Body of pancreas (tissue), 4 donors: ENCODE results near the gene BICRA. TPM values are rescaled to one million over a fixed set of nuclear protein-coding genes. Genes with fewer than 3 reads are reported as not detected.

ENCODE experiments used
- ATAC-seq: fragments of 150-250 bp; one replicate; pipeline ENCODE4 v1.9.1; 2016
- DNase-seq, 4 donors: peaks; one replicate each; pipeline ENCODE4 v3.0.0-alpha.2; 2019
- H3K27ac ChIP-seq, 4 donors: fragments of 200-600 bp; sonication (generic); 1 replicate in 3 of 4; 2 replicates in 1 of 4; pipeline versions ENCODE4 v1.5.1 to v1.6.1; 2016 to 2019; ENCODE audit warnings: mild to moderate bottlenecking in 1 of 4, mixed read lengths in 1 of 4, moderate library complexity in 1 of 4
- H3K27me3 ChIP-seq, 2 donors: fragments of 200-600 bp; sonication (generic); one replicate each; pipeline ENCODE4 v1.6.0; 2016; ENCODE audit warnings: mild to moderate bottlenecking in 1 of 2
- H3K36me3 ChIP-seq, 2 donors: fragments of 200-600 bp; sonication (generic); replicated peaks in 1 of 2; 2 replicates each; pipeline ENCODE4 v1.5.1; 2016; ENCODE audit warnings: low read depth in 2 of 2; ENCODE audit not compliant: insufficient read depth in 1 of 2
- H3K4me1 ChIP-seq: fragments of 200-600 bp; sonication (generic); one replicate; pipeline ENCODE4 v1.6.0; 2016
- H3K4me3 ChIP-seq, 2 donors: fragments of 200-600 bp; sonication (generic); 1 replicate in 1 of 2; 2 replicates in 1 of 2; pipeline ENCODE4 v1.5.1; 2016 to 2019
- H3K9me3 ChIP-seq, 3 donors: fragments of 200-600 bp; sonication (generic); 1 replicate in 2 of 3; 2 replicates in 1 of 3; pipeline ENCODE4 v1.5.1; 2016
- CTCF ChIP-seq, 7 experiments: fragments of 450-650 bp in 4 of 7; fragments of 200-600 bp in 3 of 7; sonication (generic) in 3 of 7; IDR thresholded peaks; one replicate each; pipeline ENCODE4 v1.5.1; 2016 to 2019; ENCODE audit warnings: antibody characterized with exemption in 7 of 7
- POLR2A ChIP-seq, 3 donors: fragments of 450-650 bp; IDR thresholded peaks; one replicate each; pipeline ENCODE4 v1.6.1; 2016; ENCODE audit warnings: antibody characterized with exemption in 3 of 3, mild to moderate bottlenecking in 2 of 3
- WGBS, 2 donors: methylation state at CpG; one replicate each; pipeline ENCODE4 v1.1.5; 2017; 5-methylcytosine and 5-hydroxymethylcytosine counted together
- intact Hi-C: fragments of 100-400 bp; cut with DNase I; formaldehyde crosslinking; loops from one replicate; pipeline ENCODE4 v1.15.1; 2023
- total RNA-seq, 2 donors: library from RNA; depleted of rRNA; stranded (reverse); fragments of >200 nt; gene quantifications; one replicate each; pipeline ENCODE4 v1.1.0, GENCODE V29; 2016

The BICRA gene
- total RNA-seq, 2 donors from 2014 or later, result 2.6 to 26.4 TPM

DNA sequence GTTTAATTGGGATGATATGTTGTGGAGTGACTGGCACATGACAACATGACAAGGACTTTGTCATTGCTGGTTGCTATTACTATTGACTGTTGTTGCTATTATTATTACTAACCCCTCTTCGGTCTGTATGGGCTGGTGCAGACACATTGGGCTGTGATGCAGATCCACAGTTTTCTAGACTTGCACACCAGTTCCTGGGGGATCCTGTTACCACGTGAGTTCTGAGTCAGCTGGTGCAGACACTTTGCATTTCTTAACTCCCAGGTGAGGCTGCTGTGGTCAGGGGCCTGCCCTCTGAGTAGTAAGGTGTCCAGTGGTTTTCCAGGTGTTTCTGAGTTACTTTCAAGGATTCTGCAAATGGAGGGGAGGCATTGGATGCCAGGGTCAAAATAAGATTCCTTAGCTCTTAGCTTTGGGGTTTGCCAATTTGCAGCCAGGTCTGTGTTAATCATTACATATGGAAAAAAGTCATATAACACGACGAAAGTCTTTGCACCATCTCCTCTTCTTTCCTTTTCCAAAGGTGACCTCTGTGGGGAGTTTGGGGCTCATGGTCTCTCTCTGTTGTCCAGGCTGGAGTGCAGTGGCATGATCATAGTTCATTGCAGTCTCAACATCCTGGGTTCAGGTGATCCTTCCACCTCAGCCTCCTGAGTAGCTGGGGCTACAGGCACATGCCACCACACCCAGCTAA is 19.3 kb downstream of the BICRA start:
- TF ChIP-seq POLR2A (IDR thresholded peaks at IDR 0.05) (no peak), CTCF (IDR thresholded peaks at IDR 0.05) (no peak)
- Histone ChIP-seq H3K27me3 (no peaks in the 10 kb centered on the region), H3K4me3 (no peak overlapping the region), H3K27ac (no peak overlapping the region), H3K4me1 (peaks cover 16% of the 10 kb centered on the region), H3K36me3 (no peaks in the 10 kb centered on the region), H3K9me3 (no peaks in the 10 kb centered on the region)
- WGBS, 2 donors, result 52 to 76% methylated on average over 4 of the region's 4 CpGs
- intact Hi-C loops, result no loop called here
- ATAC-seq (no peak), DNase-seq (no peak)

GRCh38 chr19:47630594-47630993 is 21.7 kb downstream of the BICRA start:
- Histone ChIP-seq H3K27me3 (no peaks in the 10 kb centered on the region), H3K27ac (no peak overlapping the region), H3K36me3 (no peaks in the 10 kb centered on the region), H3K4me1 (peaks cover 12% of the 10 kb centered on the region), H3K4me3 (no peak overlapping the region), H3K9me3 (no peaks in the 10 kb centered on the region)
- intact Hi-C loops, result no loop called here
- ATAC-seq (no peak), DNase-seq (no peak)
- TF ChIP-seq CTCF (IDR thresholded peaks at IDR 0.05) (no peak), POLR2A (IDR thresholded peaks at IDR 0.05) (no peak)
- WGBS, 2 donors, result 95 to 96% methylated on average over 6 of the region's 6 CpGs

DNA sequence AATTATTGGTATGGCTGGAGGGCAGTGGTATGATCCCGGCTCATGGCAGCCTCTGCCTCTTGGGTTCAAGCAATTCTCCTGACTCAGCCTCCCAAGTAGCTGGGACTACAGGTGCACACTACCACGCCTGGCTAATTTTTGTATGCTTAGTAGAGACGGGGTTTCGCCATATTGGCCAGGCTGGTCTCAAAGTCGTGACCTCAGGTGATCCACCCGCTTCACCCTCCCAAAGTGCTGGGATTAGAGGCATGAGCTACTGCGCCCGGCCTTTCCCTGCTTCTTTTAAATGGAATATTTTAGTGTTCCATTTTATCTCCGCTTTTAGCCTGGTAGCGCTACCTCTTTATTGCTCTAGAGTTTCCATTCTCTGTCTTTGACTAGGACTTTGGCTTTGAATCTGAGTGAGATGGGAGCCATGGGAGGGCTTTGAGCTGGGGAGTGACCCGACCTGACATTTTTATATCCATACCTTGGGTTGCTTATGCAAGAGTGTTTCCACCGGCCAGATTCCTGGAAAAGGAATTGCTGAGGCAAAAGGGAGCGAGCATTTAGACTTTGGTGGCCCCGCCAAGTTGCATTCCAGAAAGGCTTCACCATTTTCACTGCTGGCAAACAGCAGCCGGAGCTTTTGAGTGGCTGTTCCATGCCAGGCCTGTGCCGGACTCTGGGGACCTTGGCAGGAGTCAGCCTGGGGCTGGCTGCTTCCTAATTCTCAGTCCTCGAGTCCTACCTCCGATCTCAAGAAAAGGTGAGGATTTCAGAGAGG is 22.9 kb downstream of the BICRA start:
- no peak for DNase-seq
- no peak for ATAC-seq
- no peak overlapping the region for H3K4me3 ChIP-seq
- H3K4me1 ChIP-seq, result peaks cover 12% of the 10 kb centered on the region
- H3K9me3 ChIP-seq, result no peaks in the 10 kb centered on the region
- H3K36me3 ChIP-seq, result no peaks in the 10 kb centered on the region
- no peak for TF ChIP-seq CTCF (IDR thresholded peaks at IDR 0.05)
- no peak for TF ChIP-seq POLR2A (IDR thresholded peaks at IDR 0.05)
- 92 to 95% methylated on average over 17 to 18 of the region's 18 CpGs for WGBS, 2 donors
- H3K27me3 ChIP-seq, result no peaks in the 10 kb centered on the region
- intact Hi-C loops, result no loop called here
- no peak overlapping the region for H3K27ac ChIP-seq

DNA sequence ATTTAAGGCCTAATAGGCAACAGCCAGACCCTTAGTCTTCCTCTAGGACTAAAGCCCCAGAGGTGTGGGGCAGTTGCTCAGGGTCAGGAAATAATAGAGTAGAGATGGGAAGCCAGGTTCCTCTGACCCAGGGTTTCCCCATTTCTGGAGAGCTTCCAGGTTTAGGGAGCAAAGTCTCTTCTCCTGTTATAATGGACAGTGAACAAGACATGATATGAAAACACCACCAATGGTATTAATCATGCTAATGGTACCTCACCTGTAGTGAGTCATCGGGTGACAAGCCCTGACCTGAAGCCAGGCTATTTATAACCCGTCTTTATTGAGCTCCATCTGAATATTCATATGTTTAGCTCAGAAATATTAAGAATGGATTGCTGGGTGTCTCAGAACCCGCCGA is 24.6 kb downstream of the BICRA start:
- Histone ChIP-seq H3K27ac (no peak overlapping the region), H3K4me1 (peaks cover 5% of the 10 kb centered on the region)
- no peak for ATAC-seq

More for the DNA sequence above, 24.6 kb downstream of the BICRA start:
- H3K9me3 ChIP-seq, result no peaks in the 10 kb centered on the region
- no peak for TF ChIP-seq CTCF (IDR thresholded peaks at IDR 0.05)
- no peak for TF ChIP-seq POLR2A (IDR thresholded peaks at IDR 0.05)
- H3K36me3 ChIP-seq, result no peaks in the 10 kb centered on the region
- WGBS, 2 donors, result 77 to 84% methylated on average over 4 of the region's 4 CpGs
- H3K4me3 ChIP-seq, result no peak overlapping the region
- intact Hi-C loops, result no loop called here
- no peaks in the 10 kb centered on the region for H3K27me3 ChIP-seq
- DNase-seq, result no peak
